GM12872 (cell line): ENCODE results near the gene LARGE2.

Experiments
- TF ChIP-seq, protein P1 (sequence below): IDR thresholded peaks from 3 replicates; pipeline ENCODE4 v1.5.1; 2011; ENCODE audit warnings: low read depth, mild to moderate bottlenecking, low read length, moderate library complexity; ENCODE audit not compliant: insufficient read depth

Gene LARGE2

GRCh38 chr11:45881708-45882368 is 40.6 kb upstream of the LARGE2 start:
- TF ChIP-seq, protein P1, sequence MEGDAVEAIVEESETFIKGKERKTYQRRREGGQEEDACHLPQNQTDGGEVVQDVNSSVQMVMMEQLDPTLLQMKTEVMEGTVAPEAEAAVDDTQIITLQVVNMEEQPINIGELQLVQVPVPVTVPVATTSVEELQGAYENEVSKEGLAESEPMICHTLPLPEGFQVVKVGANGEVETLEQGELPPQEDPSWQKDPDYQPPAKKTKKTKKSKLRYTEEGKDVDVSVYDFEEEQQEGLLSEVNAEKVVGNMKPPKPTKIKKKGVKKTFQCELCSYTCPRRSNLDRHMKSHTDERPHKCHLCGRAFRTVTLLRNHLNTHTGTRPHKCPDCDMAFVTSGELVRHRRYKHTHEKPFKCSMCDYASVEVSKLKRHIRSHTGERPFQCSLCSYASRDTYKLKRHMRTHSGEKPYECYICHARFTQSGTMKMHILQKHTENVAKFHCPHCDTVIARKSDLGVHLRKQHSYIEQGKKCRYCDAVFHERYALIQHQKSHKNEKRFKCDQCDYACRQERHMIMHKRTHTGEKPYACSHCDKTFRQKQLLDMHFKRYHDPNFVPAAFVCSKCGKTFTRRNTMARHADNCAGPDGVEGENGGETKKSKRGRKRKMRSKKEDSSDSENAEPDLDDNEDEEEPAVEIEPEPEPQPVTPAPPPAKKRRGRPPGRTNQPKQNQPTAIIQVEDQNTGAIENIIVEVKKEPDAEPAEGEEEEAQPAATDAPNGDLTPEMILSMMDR, result no peak

DNA sequence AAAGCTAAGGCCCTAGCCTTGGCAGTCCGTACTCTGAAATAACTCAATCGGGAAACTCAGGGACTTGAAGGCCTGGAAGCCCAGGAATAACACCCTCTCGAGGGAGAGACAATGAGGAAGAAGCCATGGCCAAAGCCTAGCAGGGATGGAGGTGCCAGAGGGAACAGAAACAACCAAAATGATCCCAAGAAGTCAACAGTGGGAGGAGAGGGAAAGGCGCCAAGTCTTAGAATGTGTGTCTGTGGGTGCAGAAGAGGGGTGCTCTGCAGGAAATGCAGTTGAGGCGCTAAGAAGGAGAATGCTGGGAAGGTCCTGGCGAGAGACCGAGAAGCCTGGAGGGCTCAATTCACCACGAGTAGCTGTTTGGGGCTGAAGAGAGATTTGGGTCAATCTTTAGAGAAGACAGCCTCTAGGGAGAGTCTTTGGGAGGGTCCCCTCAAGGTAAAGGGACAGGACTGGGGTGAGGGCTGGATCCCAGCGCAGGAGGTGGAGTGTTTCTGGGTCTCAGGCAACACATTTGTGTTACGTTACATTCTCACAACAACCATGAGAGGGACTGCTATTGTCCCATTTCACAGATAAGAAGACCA is 37.8 kb upstream of the LARGE2 start:
- TF ChIP-seq, protein P1, result no peak

DNA sequence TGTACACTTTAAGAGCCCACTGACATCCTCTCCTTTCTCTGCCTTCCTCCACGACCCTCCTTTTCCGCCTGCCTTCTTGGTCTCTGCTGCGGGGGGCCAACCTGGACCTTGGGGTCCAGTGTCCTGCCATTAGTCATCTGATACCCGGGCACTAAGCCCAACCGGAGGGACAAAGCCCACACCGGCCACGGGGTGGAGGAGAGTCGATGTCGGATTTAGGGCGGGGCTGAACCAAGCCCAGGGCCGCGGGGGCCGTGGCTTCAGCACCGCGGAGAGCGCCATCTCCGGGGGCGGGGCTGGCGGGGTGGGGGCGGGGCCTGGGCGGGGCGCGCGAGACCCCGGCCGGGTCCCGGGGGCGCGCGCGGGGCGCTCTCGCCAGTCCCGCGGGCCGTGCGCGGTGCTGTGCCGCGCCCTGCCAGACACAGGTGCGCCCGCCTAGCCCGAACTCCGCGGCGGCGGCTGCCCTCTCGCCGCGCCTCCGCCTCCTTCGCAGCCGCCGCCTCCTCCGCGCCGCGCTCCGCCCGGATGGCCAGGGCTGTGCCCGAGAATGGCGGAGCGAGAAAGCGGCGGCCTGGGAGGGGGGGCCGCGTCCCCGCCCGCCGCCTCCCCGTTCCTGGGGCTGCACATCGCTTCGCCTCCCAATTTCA is 37.1 kb upstream of the LARGE2 start, which contains the start of gene MAPK8IP1:
MAPK8IP1 (plus strand) TSS at position 378 of the 647 bp plus-strand sequence; CDS start at position 548, 170 bp downstream.
- TF ChIP-seq, protein P1, result no peak

- TF ChIP-seq, protein P1, result no peak
Observed at GRCh38 chr11:45885921-45886721, 36.3 kb upstream of the LARGE2 start.

DNA sequence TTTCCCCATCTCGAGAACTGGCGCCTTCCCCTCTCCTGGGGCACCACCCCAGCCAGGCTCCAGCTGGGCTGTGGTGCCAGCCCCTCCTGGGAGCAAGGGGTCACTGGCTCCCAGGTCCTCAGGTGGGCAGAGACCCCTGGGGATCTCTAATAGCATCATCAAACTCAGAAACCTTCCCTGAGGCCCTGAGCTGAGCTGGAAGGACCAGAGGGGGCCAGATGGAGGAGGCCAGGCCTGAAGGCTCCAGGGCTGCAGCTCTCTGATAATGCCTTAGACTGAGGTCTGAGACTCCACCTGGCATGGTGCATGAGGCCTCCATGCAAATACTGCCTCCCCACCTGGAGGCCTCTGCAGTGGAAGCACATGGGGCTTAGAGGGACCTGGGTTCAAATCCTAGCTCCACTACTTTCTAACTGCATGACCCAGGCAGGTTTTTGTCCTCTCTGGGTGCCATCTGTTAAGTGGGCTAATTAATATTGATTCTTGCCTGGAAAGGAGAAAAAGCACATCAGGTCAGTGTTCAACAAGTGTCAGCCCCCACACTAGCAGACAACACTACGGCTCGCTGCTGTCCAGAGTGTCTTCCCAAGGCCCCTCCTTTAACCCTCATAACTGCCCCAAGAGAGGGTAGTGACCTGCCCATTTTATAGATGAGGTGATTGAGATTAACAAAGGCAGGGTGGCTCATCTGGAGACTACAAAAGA is 35.5 kb upstream of the LARGE2 start:
- TF ChIP-seq, protein P1, result no peak

GRCh38 chr11:45887587-45887986 is 34.9 kb upstream of the LARGE2 start:
- TF ChIP-seq, protein P1, result no peak
